Endometrial microvascular endothelial cells (primary cell): ENCODE data around the gene P2RX1. TPM values are rescaled to one million over a fixed set of nuclear protein-coding genes. Genes with fewer than 3 reads are reported as not detected.
"Not testable (repeated sequence)": the region's sequence is repeated elsewhere in the genome, so short reads cannot be mapped to it uniquely, and the experiment has no call there.

Experiments used
- in situ Hi-C: cut with HindIII; loops from 2 replicates; pipeline ENCODE4 v1.10.0; 2017; ENCODE audit warnings: low sequenced_read_pairs, low pct_unique_long_range_greater_than_20kb; ENCODE audit errors: inconsistent ontology term
- total RNA-seq: library from RNA; depleted of rRNA; stranded (reverse); fragments of >200 nt; gene quantifications from one replicate; pipeline ENCODE4 v1.2.3, GENCODE V29; 2015; ENCODE audit errors: inconsistent ontology term

Gene P2RX1
- total RNA-seq, 1 donor from 2014 or later, result not detected

GRCh38 chr17:3954086-3954485 is 37.8 kb upstream of the P2RX1 start:
- in situ Hi-C loops, result no loop called here

DNA sequence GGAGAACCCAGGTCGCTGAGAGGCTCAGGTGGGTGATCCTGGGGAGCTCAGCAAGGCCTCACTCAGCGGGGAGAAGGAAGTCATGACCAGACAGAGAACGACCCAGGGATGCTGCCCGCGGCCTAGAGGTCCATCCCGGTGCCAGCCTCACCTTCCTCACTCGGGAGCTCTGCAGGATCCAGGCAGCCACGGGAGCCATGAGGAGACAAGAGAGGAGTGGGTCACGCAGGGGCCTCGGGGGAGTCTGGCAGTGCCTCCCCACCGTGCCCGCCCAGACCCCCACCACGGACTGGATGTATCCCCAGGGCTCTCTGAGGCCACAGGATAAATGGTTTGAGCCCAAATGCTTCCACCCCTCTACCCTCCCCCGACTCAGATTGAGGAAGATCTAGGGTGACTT is 37.3 kb upstream of the P2RX1 start:
- in situ Hi-C loops, result no loop called here

DNA sequence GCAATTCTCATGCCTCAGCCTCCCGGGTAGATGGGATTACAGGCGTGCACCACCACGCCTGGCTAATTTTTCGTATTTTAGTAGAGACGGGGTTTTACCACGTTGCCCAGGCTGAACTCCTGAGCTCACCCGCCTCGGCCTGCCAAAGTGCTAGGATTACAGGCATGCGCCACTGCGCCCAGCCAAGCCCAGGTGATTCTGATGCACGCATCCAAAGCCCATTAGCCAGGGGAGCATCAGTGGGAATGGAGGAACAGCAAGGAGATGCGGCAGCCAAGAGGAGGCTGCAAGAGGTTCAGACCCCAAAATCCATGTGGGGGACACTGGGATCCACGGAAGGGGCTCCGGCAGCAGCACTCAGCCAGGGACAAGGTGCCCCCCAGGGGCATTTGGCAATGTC is 35.9 kb upstream of the P2RX1 start:
- in situ Hi-C loops, result no loop called here

DNA sequence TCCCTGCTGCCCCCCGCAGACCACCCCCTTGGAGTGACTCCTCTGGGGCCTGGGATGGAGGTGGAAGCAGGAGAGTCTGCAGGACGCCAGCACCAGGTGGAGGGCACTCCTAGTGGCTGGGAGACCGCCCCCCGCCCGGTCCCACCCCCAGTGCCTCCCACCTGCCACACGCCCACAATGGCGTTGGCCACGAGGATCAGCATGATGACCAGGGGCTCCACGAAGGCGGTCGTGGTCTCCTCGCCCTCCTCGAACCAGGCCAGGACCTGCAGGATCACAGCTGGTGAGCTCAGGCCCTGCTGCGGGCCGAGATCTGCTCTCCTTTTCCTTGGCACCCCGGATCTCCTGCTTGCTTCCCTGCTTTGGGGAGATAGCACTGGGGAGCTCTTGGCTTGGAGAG is 35.2 kb upstream of the P2RX1 start:
- in situ Hi-C loops, result no loop called here

GRCh38 chr17:3951003-3951402 is 34.7 kb upstream of the P2RX1 start:
- in situ Hi-C loops, result no loop called here

DNA sequence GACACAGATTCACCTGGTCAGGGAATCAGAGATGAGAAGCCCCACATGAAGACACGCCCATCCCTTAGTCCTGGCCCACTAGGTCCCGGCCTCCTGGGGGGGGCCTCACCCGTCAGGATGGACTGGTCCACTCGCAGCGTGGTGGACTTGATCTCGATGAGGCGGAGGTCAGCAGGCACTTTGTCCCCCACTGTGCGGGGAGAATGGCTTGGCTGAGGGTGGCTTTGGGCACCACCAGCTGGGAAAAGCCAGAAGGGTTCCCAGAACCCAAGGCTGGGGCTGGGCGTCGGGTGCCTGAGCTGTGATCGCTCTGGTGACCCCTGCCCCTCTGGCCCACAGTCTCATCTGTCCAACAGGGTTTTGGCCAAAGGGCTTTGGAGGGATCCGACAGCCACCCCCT is 34.3 kb upstream of the P2RX1 start:
- in situ Hi-C loops, result no loop called here

DNA sequence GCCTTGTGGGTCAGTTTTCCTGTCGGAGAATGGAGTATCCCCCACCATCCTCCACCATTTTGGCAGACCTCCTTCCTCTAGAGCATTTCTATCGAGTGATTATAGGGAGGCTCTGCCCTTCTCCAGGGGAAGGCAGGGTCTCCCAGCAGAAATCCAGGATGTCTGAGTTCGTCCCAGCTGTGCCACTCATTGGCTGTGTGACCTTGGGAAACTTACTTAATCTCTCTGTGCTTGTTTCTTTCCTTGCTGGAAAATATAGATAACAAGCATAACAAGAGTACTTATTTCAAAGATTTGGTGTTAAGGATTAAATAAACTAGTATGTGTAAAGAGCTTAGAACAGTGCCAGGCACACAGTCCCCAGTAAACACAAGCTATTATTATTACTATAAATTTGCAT is 33.2 kb upstream of the P2RX1 start:
- in situ Hi-C loops, result no loop called here

- in situ Hi-C loops, result not testable (repeated sequence)
Measured at GRCh38 chr17:3948551-3948950, 32.3 kb upstream of the P2RX1 start.

DNA sequence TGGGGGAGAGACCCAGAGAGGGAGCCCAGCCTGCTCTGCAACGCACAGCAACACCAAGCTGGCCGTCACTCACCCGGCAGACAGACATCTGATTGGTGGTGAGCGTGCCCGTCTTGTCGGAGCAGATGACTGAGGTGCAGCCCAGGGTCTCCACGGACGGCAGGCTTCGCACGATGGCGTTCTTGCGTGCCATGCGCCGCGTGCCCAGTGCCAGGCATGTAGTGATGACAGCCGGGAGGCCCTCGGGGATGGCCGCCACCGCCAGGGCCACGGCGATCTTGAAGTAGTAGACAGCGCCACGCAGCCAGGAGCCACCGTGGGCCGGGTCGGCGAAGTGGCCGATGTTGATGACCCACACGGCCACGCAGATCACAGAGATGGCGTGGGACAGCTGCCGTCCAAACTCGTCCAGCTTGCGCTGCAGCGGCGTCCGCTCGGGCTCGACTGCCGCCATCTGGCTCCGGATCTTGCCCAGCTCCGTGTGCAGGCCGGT is 31.1 kb upstream of the P2RX1 start:
- in situ Hi-C loops, result no loop called here

DNA sequence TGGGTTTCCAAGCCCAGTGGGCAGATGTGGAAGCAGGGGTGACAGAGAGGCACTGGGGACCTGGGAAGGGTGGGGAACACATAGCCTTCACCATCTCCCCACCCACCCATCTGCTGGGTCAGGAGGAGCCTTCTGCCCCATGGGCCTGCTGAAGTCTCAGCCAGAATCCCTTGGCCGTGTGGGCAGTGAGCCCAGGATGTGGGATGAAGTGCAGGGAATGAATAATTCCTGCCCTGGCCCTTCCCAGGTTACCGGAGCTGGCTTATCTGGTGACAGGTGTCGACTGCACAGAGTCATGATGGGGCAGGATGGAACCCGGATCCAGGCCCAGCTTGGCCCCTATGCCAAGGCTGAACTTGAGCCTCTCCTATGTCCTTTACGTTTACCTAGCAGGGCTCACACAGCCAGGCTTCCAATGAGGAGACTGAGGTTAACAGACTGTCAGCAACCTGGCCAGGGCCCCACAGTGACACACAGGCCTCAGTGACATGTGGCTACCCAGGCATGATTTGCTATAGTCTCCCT is 30.5 kb upstream of the P2RX1 start:
- in situ Hi-C loops, result no loop called here

- in situ Hi-C loops, result no loop called here
Measured at GRCh38 chr17:3944485-3945388, 28.5 kb upstream of the P2RX1 start.

DNA sequence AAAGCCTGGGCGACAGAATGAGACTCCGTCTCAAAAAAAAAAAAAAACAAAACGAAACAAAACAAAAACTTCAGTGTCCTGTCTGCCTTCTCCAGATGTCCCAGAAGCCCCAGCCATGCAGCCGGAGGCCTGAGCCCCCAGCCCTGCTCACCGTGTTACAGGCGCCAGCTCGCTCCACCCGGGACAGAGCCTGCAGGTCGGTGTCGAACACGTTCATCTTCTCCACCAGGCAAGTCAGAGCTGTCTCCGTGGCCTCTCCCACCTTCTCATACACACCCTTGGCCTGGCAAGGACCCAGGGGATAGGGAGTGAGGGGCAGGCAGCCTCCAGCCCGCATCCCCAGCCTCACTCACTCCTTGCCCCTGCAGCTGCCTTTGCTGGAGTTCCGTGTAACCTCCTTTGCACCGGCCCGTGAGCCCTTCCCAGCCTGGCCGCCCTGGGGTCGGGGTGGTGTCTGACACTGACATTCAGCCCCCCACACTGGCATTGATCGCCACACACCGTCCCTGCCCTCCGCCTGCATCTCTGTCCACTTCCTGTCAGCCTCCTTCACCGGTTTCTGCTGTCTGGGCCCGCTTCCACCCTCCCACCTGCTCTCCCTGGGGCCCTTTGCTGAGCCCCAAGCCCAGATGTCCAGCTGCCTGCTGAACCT is 27.1 kb upstream of the P2RX1 start:
- in situ Hi-C loops, result no loop called here

GRCh38 chr17:3940965-3941698 is 24.9 kb upstream of the P2RX1 start:
- in situ Hi-C loops, result no loop called here

- in situ Hi-C loops, result no loop called here
Measured at GRCh38 chr17:3937359-3937758, 21.1 kb upstream of the P2RX1 start.

DNA sequence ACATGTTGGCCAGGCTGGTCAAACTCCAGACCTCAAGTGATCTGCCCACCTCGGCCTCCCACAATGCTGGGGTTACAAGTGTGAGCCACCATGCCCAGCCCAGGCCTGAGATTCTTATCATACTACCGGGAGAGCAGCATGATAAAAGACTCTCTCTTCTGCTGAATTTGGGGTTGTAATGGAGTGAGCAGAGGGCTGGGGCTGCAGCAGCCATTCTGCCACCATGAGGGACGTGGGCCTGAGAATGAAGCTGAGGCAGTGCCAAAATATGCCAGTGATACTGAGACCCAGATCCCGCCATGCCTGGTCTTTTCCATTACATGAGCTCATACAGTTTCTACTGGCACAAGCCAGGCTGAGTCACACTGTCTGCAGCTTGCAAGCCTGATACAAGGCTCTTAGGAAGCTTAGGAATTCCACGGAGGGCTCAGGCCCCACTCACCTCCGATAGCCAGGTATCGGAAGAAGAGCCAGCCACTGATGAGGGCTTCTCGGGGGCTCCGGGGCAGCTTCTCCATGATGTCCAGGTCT is 19.6 kb upstream of the P2RX1 start:
- in situ Hi-C loops, result no loop called here

GRCh38 chr17:3935140-3935542 is 18.9 kb upstream of the P2RX1 start:
- in situ Hi-C loops, result no loop called here

GRCh38 chr17:3929764-3930163 is 13.5 kb upstream of the P2RX1 start:
- in situ Hi-C loops, result no loop called here

DNA sequence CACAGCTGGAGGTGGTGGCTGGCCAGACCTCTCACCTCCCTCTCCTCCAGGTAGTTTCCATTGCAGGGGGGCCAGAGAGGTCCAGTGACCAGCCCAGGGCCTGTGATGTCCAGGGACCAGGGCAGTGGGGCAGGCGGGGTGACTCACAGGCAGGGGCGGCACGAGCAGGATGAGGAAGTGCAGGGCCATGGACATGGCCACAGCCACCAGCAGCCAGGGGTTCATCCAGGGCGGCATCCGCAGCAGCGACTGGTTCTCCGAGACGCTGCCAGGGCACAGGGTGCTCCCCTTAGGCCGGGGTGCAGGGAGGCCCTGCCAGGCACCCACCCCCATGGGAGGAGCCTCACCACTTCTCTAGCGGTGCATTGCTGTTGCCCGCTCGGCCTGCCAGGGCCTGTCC is 12.9 kb upstream of the P2RX1 start:
- in situ Hi-C loops, result no loop called here

DNA sequence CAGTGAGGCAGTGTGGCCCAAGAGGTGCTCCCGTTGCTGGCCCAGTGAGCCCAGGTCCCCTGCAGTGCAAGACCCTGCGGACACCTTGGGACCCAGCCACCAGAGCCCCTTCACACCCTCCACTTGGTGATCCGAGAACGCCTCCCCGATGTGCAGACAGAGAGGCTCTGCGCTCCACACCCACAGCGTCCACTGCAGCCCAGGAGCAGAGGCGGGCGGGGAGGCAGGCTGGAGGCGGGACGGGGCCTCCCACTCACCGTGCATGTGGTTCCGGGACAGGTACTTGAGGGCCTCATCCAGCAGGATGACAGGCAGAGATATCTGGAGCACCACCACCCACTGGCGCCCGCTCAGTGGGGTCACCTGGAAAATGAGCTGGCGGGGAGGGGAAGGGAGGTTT is 12.1 kb upstream of the P2RX1 start:
- in situ Hi-C loops, result no loop called here
